ENCODE results near the gene USP9X. TPM values are rescaled to one million over a fixed set of nuclear protein-coding genes. Genes with fewer than 3 reads are reported as not detected.
"Not testable (repeated sequence)": the region's sequence is repeated elsewhere in the genome, so short reads cannot be mapped to it uniquely, and the experiment has no call there.

The USP9X gene
- total and polyA plus RNA-seq, 10 donors, result 8.0 to 116 (median 87.5) TPM

GRCh38 chrX:41144873-41145272 is 59.6 kb downstream of the USP9X start:
- intact Hi-C loops (cut with DNase I; ENCODE audit: low total_unique reads), result no loop called here
- no peak for DNase-seq
- Histone ChIP-seq H3K27me3 (replicated peaks in 1 of 7) (no peaks in the 10 kb centered on the region), H3K36me3 (peaks cover 4 to 100% (median 70%) of the 10 kb centered on the region in 6 donors), H3K27ac (no peak overlapping the region), H3K9me3 (no peaks in the 10 kb centered on the region), H3K4me1 (no peaks in the 10 kb centered on the region), H3K4me3 (no peak overlapping the region)
- TF ChIP-seq POLR2A (IDR thresholded peaks at IDR 0.05) (no peak), CTCF (IDR thresholded peaks at IDR 0.05 in 8 of 11, conservative IDR thresholded peaks at IDR 0.05 in 3 of 11) (no peak), POLR2AphosphoS5 (IDR thresholded peaks at IDR 0.05) (no peak)
- WGBS, 5 donors, result 39 to 88% (median 74%) methylated on average over 2 of the region's 2 CpGs

DNA sequence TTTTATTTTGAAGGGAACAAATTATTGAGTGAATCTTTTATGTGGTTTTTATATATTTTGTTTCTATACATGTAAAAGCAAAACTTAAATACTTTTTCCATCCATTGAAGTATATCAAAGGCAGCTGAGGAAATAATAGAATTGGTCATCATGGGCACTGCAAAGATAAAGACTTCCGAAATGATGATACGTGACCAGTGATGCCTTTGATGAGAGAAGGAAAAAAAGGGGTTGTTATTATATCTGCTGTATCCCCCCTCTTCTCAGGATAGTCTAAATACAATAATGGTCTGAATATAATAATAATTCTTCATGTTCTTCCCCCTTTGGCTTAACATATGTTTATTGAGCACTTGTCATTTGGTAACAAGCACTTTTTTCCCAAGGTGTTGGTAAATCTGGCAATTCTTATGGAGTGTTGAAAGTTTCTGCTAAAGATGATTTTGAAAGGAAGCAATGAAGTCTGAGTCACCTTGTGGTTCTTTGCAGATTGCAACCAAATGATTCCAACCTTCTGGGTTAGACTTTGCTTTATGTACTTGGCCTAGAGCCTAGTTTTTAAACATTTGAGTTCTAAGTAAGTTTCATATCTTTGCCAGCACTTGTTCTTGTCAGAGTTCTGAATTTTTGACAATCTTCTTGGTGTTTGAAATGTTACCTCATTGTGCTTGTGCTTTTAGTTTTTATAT is 60.8 kb downstream of the USP9X start:
- H3K9me3 ChIP-seq, result no peaks in the 10 kb centered on the region
- DNase-seq, result no peak
- WGBS, 5 donors, result 86 to 97% (median 93%) methylated on average over 2 of the region's 2 CpGs
- no peak overlapping the region for H3K4me3 ChIP-seq
- no peak for TF ChIP-seq POLR2A (IDR thresholded peaks at IDR 0.05)
- TF ChIP-seq POLR2AphosphoS5 (IDR thresholded peaks at IDR 0.05), result no peak
- TF ChIP-seq CTCF (IDR thresholded peaks at IDR 0.05 in 8 of 11, conservative IDR thresholded peaks at IDR 0.05 in 3 of 11), result no peak
- intact Hi-C loops (cut with DNase I; ENCODE audit: low total_unique reads), result no loop called here
- peaks cover 4 to 100% (median 71%) of the 10 kb centered on the region in 6 donors for H3K36me3 ChIP-seq
- no peaks in the 10 kb centered on the region for H3K27me3 ChIP-seq (replicated peaks in 1 of 7)
- H3K4me1 ChIP-seq, result no peaks in the 10 kb centered on the region
- H3K27ac ChIP-seq, result no peak overlapping the region

GRCh38 chrX:41148553-41148952 is 63.3 kb downstream of the USP9X start:
- no peaks in the 10 kb centered on the region for H3K27me3 ChIP-seq (replicated peaks in 1 of 7)
- 88 to 96% (median 95%) methylated on average over 4 of the region's 4 CpGs for WGBS, 5 donors
- H3K4me3 ChIP-seq, result no peak overlapping the region
- intact Hi-C loops (cut with DNase I; ENCODE audit: low total_unique reads), result no loop called here
- TF ChIP-seq POLR2A (IDR thresholded peaks at IDR 0.05), result no peak
- no peak for TF ChIP-seq POLR2AphosphoS5 (IDR thresholded peaks at IDR 0.05)
- no peak for TF ChIP-seq CTCF (IDR thresholded peaks at IDR 0.05 in 8 of 11, conservative IDR thresholded peaks at IDR 0.05 in 3 of 11)
- H3K36me3 ChIP-seq, result peaks cover 7 to 100% (median 67%) of the 10 kb centered on the region in 6 donors
- DNase-seq, result no peak
- H3K4me1 ChIP-seq, result no peaks in the 10 kb centered on the region
- no peaks in the 10 kb centered on the region for H3K9me3 ChIP-seq
- H3K27ac ChIP-seq, result no peak overlapping the region

- H3K36me3 ChIP-seq, result peaks cover 7 to 100% (median 67%) of the 10 kb centered on the region in 6 donors
- no peak overlapping the region for H3K27ac ChIP-seq
- no peak overlapping the region for H3K4me3 ChIP-seq
- no peaks in the 10 kb centered on the region for H3K27me3 ChIP-seq (replicated peaks in 1 of 7)
- 80 to 87% (median 82%) methylated on average over 7 of the region's 7 CpGs for WGBS, 5 donors
- no peak for DNase-seq
- no peak for TF ChIP-seq CTCF (IDR thresholded peaks at IDR 0.05 in 8 of 11, conservative IDR thresholded peaks at IDR 0.05 in 3 of 11)
- no peak for TF ChIP-seq POLR2A (IDR thresholded peaks at IDR 0.05)
- TF ChIP-seq POLR2AphosphoS5 (IDR thresholded peaks at IDR 0.05), result no peak
- no peaks in the 10 kb centered on the region for H3K9me3 ChIP-seq
- intact Hi-C loops (cut with DNase I; ENCODE audit: low total_unique reads), result no loop called here
- H3K4me1 ChIP-seq, result no peaks in the 10 kb centered on the region
Observed at GRCh38 chrX:41150043-41150442, 64.8 kb downstream of the USP9X start.

- intact Hi-C loops (cut with DNase I; ENCODE audit: low total_unique reads); DNase-seq; H3K27me3 ChIP-seq (replicated peaks in 1 of 7); H3K27ac ChIP-seq; H3K4me1 ChIP-seq; H3K9me3 ChIP-seq; H3K4me3 ChIP-seq: not testable (repeated sequence)
- 91 to 97% (median 95%) methylated on average over 12 of the region's 12 CpGs for WGBS, 5 donors
- H3K36me3 ChIP-seq, result peaks cover 7 to 100% (median 64%) of the 10 kb centered on the region in 6 donors
Observed at GRCh38 chrX:41151726-41152125, 66.5 kb downstream of the USP9X start.

Data from spleen (tissue), 11 donors.